ENCODE data around the gene COL18A1. TPM values are rescaled to one million over a fixed set of nuclear protein-coding genes. Genes with fewer than 3 reads are reported as not detected.
"Not testable (repeated sequence)": the region's sequence is repeated elsewhere in the genome, so short reads cannot be mapped to it uniquely, and the experiment has no call there.

COL18A1 gene
- total RNA-seq = 1,199 and 1,391 TPM in 2 replicates

GRCh38 chr21:45404730-45405270, at the start of gene COL18A1:
COL18A1 (plus strand) TSS chr21:45405165; CDS start chr21:45405231, 66 bp downstream.
- DNase-seq (ENCODE audit: extremely low read depth, low read depth, low spot score) = no peak

- no peak for DNase-seq (ENCODE audit: extremely low read depth, low read depth, low spot score)
Measured at GRCh38 chr21:45355573-45355972, 49.4 kb upstream of the COL18A1 start.

GRCh38 chr21:45356251-45356650, 48.7 kb upstream of the COL18A1 start:
- DNase-seq (ENCODE audit: extremely low read depth, low read depth, low spot score) = no peak

- DNase-seq (ENCODE audit: extremely low read depth, low read depth, low spot score) = no peak
Measured at GRCh38 chr21:45356653-45357435, 48.1 kb upstream of the COL18A1 start.

GRCh38 chr21:45357436-45358260, 47.3 kb upstream of the COL18A1 start:
- DNase-seq (ENCODE audit: extremely low read depth, low read depth, low spot score) = no peak

- DNase-seq (ENCODE audit: extremely low read depth, low read depth, low spot score) = no peak
Measured at GRCh38 chr21:45358261-45358670, 46.7 kb upstream of the COL18A1 start.

GRCh38 chr21:45358711-45359310, 46.2 kb upstream of the COL18A1 start:
- no peak for DNase-seq (ENCODE audit: extremely low read depth, low read depth, low spot score)

GRCh38 chr21:45359451-45360217, 45.3 kb upstream of the COL18A1 start:
- DNase-seq (ENCODE audit: extremely low read depth, low read depth, low spot score) = no peak

- no peak for DNase-seq (ENCODE audit: extremely low read depth, low read depth, low spot score)
Measured at GRCh38 chr21:45361033-45361997, 43.6 kb upstream of the COL18A1 start.

GRCh38 chr21:45362077-45362747, 42.8 kb upstream of the COL18A1 start:
- DNase-seq (ENCODE audit: extremely low read depth, low read depth, low spot score) = no peak

GRCh38 chr21:45362748-45363145, 42.2 kb upstream of the COL18A1 start:
- no peak for DNase-seq (ENCODE audit: extremely low read depth, low read depth, low spot score)

GRCh38 chr21:45363272-45363671, 41.7 kb upstream of the COL18A1 start:
- not testable (repeated sequence) for DNase-seq (ENCODE audit: extremely low read depth, low read depth, low spot score)

- peak; percentile 98 for DNase-seq (ENCODE audit: extremely low read depth, low read depth, low spot score)
Measured at GRCh38 chr21:45363921-45364467, 41.0 kb upstream of the COL18A1 start.

GRCh38 chr21:45364468-45365185, 40.3 kb upstream of the COL18A1 start:
- DNase-seq (ENCODE audit: extremely low read depth, low read depth, low spot score) = peak; percentile 16

- DNase-seq (ENCODE audit: extremely low read depth, low read depth, low spot score) = no peak
Measured at GRCh38 chr21:45365186-45365607, 39.8 kb upstream of the COL18A1 start.

- peak; percentile 48 for DNase-seq (ENCODE audit: extremely low read depth, low read depth, low spot score)
Measured at GRCh38 chr21:45365608-45366241, 39.2 kb upstream of the COL18A1 start.

GRCh38 chr21:45366476-45366875, 38.5 kb upstream of the COL18A1 start:
- DNase-seq (ENCODE audit: extremely low read depth, low read depth, low spot score) = no peak

Data from glomerular endothelial cell (primary cell).